ENCODE measurements around the gene CLMP.

The CLMP gene

DNA sequence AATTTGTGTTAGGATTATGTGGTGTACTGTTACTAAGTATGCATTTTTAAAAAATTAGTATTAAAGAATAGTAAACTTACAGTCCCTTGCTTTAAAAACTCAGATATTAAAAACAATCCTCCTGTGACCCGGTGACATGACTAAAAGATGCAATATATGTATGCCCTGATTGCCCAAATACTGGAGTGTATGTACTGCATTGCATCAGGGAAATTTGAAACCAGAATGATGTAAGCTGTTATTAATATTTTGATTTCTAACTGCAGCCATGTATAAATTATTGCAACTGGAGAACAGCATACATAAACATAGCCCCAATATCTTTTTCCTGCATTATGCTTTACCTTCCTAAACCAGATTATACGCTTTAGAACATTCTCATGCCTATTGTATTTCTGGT is 129.4 kb downstream of the CLMP start:
- DNase-seq (ENCODE audit: low read depth) = peak; percentile 63
- no peak overlapping the region for H3K4me3 ChIP-seq (ENCODE audit: low read length)
- TF ChIP-seq, protein P1, sequence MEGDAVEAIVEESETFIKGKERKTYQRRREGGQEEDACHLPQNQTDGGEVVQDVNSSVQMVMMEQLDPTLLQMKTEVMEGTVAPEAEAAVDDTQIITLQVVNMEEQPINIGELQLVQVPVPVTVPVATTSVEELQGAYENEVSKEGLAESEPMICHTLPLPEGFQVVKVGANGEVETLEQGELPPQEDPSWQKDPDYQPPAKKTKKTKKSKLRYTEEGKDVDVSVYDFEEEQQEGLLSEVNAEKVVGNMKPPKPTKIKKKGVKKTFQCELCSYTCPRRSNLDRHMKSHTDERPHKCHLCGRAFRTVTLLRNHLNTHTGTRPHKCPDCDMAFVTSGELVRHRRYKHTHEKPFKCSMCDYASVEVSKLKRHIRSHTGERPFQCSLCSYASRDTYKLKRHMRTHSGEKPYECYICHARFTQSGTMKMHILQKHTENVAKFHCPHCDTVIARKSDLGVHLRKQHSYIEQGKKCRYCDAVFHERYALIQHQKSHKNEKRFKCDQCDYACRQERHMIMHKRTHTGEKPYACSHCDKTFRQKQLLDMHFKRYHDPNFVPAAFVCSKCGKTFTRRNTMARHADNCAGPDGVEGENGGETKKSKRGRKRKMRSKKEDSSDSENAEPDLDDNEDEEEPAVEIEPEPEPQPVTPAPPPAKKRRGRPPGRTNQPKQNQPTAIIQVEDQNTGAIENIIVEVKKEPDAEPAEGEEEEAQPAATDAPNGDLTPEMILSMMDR (IDR thresholded peaks at IDR 0.05; ENCODE audit: insufficient read depth, low read depth, low read length, missing control alignments) = no peak

DNA sequence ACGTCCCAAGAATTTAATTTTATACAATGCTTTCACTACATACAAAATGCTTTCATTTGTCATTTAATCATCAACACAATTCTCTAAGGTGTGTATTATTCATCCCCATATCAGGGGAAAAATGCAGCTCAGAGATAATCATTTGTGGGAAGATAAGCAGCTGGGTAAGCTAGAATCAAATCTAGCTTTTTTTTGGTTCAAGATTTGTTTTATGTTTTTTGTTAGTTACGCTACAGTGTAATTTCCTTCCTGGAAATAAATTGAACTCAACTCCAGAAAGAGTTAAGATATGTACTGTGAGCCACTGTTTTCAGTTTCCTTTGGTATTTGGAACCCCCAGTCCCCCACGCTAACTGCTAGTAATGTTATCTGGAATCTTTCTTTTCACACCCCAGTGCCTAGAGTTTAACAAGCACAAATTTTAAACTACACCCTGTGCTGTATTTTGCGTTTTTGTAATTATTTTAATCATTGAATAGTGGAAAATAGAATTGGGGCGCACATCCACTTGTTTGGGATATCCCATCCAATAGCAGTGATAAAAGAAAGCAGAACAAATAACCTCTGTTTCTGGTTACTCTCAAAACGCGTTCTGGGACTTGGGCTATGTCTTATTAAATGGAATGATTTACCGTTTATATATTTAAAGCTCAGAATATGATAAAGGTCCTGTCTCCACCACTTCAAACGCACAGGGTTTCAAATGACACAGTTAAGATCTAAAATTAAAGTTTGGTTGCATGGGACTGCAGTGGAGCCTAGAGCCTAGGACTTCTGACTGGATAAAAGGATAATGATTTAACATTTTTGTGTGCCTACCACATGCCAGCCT is 131.0 kb downstream of the CLMP start:
- no peak for DNase-seq (ENCODE audit: low read depth)
- peak overlapping the region; percentile 100 for H3K4me3 ChIP-seq (ENCODE audit: low read length)
- TF ChIP-seq, protein P1 (IDR thresholded peaks at IDR 0.05; ENCODE audit: insufficient read depth, low read depth, low read length, missing control alignments) = no peak

DNA sequence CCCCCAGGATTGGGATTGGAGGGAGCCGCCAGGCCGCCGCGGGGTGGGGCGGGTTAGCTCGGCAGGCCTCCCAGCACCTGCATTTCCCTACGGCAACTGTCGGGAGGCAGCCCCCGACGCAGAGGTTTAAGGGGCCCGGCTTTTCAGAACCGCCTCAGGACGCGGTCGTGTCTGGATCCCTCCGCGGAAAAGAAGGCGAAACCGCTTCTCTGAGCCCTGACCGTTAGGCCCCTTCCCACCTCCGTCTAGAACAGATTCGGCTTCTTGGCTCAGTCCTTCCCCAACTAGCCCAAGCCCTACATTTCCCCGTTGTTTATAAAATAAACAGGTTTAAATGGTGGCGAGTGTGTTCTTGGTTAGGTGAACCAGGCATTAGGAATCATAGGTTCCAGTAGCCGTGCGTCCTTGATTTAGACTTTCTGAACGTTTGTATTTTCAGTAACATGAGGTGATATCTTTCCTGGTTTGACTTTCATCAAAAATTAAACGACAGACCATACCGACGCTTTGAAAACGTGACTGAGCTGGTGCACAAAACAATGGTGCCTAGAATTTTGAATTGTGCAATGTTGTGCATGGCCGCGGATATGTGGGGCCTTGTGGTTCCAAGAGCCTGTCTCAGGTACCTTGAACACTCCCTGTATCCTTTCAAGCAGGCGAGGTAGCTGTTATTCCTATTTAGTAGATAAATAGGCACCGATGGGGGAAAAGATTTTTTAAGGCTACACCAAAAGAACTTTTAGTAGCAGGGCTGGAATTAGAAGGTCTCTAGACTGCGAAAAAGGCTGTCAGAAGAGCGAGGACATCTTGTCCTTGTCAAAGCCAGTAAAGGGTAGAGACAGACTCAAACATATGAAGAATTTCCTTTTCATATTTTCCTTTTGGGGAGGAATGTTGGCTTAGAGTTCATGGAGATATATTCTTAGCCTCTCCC is 131.9 kb downstream of the CLMP start:
- H3K4me3 ChIP-seq (ENCODE audit: low read length) = peak overlapping the region; percentile 100
- DNase-seq (ENCODE audit: low read depth) = peak; percentile 64
- TF ChIP-seq, protein P1 (IDR thresholded peaks at IDR 0.05; ENCODE audit: insufficient read depth, low read depth, low read length, missing control alignments) = no peak

DNA sequence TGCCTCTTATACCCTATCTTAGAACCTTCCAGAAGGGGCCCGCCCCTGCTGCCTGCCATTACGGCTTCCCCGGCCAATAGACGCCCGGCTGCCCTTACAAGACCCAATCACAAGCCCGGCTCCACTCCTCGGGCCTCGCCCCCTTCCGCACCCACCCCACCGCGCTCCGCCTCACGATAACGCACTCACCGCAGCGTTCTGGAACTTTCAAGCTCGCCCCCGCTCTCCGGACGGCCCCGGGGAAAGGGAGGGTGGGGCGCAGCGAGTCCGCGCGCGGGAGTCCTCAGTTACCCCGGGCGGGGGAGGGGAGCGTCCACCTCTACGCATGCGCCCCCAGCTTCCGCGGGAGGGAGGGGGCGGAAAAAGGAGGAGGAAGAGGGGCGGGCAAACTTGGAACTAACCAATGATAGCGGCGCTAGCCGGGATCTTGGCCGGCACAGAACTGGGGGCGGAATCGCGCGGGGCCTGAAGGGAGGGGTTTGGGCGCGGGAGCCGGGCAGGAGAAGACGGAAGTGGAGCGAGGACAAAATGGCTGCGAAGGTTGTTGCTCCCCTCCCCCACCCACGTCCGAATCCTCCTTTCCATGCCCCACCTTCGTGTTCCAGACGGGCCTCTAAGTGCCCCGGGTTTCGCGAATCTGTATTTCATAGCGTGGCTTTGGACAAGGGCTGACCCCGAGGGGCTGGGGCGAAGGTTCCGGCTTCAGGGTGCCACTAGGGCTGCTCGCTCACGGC is 132.7 kb downstream of the CLMP start:
- peak; percentile 100 for DNase-seq (ENCODE audit: low read depth)
- TF ChIP-seq, protein P1 (IDR thresholded peaks at IDR 0.05; ENCODE audit: insufficient read depth, low read depth, low read length, missing control alignments) = no peak
- peak overlapping the region; percentile 100 for H3K4me3 ChIP-seq (ENCODE audit: low read length)

DNA sequence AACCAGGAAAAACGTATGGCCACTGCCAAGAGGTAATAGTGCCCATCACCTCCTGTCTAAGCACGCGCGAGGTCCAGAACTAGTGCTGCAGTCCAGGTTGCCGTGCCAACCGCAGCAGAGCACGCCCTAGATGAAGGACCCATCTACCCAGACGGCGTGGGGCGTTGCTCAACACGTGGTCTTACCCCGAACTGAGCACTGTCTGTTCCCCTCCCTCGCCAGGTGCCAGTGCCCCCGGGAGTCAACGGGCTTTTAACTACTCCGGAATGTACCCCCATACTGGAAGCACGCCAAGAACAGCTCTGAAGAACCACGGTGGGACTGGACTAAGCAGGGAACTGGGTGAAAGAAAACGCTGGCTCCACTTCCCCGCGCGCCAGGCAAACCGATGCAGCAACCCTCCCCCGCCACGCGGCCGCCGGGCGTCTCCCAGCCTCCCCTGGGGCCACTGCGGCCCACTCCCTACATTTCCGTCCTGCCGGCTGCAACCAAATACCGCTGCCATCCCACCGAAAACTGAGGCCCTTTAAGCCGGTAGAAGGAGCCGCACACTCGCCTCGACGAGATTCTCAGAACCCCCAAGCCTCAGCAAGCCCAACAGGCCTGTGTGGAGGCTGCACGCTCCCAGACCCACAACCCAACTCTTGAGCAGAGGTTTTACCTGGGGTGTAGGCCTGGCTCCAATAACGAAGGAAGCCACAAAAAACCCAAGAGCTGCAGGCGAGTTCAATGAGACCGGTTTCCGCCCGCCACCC is 133.5 kb downstream of the CLMP start, which contains the start of gene HSPA8:
TSS of gene HSPA8 (minus strand) at position 734 of the 755 bp plus-strand sequence. CDS start 812 bp downstream, outside the sequence.
- TF ChIP-seq, protein P1 (IDR thresholded peaks at IDR 0.05; ENCODE audit: insufficient read depth, low read depth, low read length, missing control alignments) = no peak
- peak; percentile 57 for DNase-seq (ENCODE audit: low read depth)
- H3K4me3 ChIP-seq (ENCODE audit: low read length) = peak within 1 kb of the TSS; percentile 100

Measured in epithelial cell of esophagus (primary cell).